NB4 (cell line): ENCODE data around the gene PRPSAP2.
"Not testable (repeated sequence)": the region's sequence is repeated elsewhere in the genome, so short reads cannot be mapped to it uniquely, and the experiment has no call there.

Experiments
- DNase-seq: peaks from one replicate; pipeline ENCODE4 v3.0.0; 2010; ENCODE audit warnings: low read depth
- H3K4me3 ChIP-seq: one replicate; pipeline ENCODE4 v1.5.1; 2011; ENCODE audit warnings: mild to moderate bottlenecking, low read depth, low read length, moderate library complexity
- MYC ChIP-seq: IDR thresholded peaks from 2 replicates; pipeline ENCODE4 v1.6.1; 2011; ENCODE audit warnings: low read depth, low read length
- POLR2A ChIP-seq: IDR thresholded peaks from 2 replicates; pipeline ENCODE4 v1.6.1; 2011; ENCODE audit warnings: mild to moderate bottlenecking; ENCODE audit not compliant: insufficient read length; ENCODE audit errors: extremely low read depth
- TF ChIP-seq, protein P1 (sequence below): IDR thresholded peaks from one replicate; pipeline ENCODE4 v1.5.1; 2012; ENCODE audit warnings: low read depth, low read length
- TF ChIP-seq, protein P2 (sequence below): IDR thresholded peaks from 2 replicates; pipeline ENCODE4 v1.6.1; 2011; ENCODE audit warnings: low read depth, low read length

PRPSAP2 gene

DNA sequence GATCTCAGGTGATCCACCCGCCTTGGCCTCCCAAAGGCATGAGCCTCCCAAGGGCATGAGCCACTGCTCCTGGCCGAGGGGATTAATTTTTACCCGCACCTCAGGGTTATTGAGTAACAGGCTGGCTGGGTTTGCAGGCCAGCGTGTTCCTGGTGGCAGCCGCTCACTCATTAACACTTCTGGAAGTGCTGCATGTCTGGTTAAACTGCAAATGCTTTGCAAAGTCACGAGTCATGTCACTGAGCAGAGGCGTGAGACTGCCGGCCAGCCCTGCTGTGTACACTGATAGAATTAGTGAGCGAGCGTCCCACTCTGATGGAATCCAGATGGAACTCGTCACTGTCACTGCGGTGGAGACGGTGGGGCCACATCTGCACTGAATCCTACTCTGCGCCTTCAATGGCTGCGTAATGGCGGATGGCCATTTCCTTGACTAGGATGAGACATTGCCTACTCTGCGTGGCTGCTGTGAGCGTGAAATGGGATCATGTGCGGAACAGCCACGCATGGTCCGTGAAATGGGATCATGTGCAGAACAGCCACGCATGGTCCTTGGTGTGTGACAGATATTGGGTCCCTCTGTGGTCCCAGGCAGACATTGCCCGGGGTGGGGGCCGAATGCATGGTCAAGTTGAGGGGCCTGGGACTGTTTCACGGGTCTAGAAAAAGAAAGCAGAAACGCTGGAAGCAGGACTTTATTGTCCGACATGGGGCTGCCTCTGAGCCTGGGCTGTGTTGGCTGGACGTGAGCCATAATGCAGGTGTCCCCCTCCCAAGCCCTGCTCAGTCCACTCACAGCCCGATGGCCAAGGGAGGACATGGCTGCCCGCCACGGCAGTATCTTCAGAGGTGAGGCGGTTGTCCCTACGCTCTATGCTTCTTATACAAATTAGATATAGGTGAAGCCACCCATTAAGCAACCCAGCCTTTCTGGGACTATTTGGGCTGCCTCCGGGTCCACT is 93.3 kb downstream of the PRPSAP2 start:
- no peak overlapping the region for H3K4me3 ChIP-seq
- DNase-seq: peak; percentile 32
- TF ChIP-seq POLR2A (no peak), MYC (no peak)
- TF ChIP-seq, protein P1, sequence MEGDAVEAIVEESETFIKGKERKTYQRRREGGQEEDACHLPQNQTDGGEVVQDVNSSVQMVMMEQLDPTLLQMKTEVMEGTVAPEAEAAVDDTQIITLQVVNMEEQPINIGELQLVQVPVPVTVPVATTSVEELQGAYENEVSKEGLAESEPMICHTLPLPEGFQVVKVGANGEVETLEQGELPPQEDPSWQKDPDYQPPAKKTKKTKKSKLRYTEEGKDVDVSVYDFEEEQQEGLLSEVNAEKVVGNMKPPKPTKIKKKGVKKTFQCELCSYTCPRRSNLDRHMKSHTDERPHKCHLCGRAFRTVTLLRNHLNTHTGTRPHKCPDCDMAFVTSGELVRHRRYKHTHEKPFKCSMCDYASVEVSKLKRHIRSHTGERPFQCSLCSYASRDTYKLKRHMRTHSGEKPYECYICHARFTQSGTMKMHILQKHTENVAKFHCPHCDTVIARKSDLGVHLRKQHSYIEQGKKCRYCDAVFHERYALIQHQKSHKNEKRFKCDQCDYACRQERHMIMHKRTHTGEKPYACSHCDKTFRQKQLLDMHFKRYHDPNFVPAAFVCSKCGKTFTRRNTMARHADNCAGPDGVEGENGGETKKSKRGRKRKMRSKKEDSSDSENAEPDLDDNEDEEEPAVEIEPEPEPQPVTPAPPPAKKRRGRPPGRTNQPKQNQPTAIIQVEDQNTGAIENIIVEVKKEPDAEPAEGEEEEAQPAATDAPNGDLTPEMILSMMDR: no peak
- TF ChIP-seq, protein P2, sequence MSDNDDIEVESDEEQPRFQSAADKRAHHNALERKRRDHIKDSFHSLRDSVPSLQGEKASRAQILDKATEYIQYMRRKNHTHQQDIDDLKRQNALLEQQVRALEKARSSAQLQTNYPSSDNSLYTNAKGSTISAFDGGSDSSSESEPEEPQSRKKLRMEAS: no peak

DNA sequence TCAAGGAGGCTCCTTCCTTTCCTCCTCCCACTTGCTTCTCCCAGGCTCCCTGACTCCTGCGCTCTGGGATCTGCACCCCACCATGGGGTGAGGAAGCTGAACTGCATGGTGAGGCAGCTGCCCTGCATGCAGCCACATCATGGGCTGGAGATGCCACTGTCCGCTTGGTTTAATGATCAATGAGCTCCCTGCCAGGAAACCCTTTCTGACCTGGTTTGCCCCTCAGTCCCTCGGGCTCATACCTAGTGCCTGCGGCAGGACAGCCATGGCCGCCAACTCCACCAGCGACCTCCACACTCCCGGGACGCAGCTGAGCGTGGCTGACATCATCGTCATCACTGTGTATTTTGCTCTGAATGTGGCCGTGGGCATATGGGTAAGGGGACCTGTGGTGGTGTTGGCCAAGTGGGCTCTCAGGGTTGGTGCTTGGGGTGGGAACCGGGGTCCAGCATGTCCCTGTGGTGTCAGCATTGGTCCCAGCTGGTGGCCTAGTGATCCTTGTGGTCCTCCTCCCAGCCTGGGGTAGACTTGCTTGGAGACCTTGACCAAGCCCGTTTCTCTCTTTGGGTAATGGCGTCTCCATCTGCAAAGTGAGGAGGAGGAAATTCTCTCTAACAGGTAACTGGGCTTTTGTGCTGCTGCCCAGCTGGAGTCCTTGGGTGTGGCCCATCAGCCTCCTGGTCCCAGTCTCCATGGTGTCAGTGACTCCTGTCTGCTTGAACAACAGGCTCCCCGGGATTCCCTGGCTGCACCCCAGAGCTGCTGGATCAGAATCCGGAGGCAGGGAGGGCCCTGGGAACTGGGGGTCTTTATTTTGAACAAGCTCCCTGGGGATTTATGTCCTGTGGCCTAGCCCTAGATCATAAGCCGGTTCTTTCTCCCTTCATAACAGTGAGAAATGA is 94.3 kb downstream of the PRPSAP2 start, which contains the start of gene SLC5A10:
TSS of gene SLC5A10 (plus strand) at position 225 of the 902 bp plus-strand sequence. CDS start at position 266, 41 bp downstream.
- DNase-seq: no peak
- TF ChIP-seq, protein P2: no peak
- TF ChIP-seq POLR2A (no peak), MYC (no peak)
- TF ChIP-seq, protein P1: no peak
- no peak within 1 kb of the TSS for H3K4me3 ChIP-seq

DNA sequence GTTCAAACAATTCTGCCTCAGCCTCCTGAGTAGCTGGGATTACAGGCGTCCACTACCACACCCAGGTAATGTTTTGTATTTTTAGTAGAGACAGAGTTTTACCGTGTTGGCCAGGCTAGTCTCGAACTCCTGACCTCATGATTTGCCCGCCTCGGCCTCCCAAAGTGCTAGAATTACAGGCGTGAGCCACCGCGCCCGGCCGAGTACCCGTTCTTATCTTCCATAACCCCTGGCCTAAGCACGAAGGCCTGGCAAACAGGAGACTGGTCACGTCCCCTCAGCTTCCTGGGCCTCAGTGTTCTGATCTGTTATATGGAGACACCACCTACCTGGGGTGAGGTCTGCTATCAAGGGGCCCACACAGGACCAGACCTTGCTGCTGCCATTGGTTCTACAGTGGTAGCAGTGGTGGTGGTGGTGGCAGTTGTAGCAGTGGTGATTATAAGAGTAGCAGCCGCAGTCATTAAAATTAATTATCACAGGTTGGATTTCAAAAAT is 95.3 kb downstream of the PRPSAP2 start:
- DNase-seq: no peak
- TF ChIP-seq, protein P2: no peak
- TF ChIP-seq, protein P1: no peak
- no peak overlapping the region for H3K4me3 ChIP-seq

DNA sequence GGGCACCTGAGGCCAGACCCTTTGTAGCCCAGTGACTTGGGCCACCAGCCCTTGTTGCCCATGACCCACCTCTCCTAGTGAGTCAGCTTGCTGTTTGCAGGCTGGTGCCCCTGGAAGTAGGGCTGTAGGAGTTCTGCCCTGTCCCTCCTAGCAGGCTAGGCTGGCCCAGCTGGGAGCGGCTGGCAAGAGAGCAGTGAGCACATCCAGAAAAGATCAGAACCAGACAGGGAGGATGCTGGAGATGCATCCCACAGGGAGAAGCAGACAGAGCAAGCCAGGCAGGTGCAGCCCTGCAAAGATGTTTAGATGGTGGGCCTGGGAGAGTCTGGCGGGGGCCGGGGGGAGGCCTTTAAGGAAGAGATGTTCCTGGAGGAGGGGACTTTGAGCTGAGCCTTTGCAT is 96.4 kb downstream of the PRPSAP2 start:
- TF ChIP-seq, protein P2: no peak
- TF ChIP-seq POLR2A: no peak
- TF ChIP-seq, protein P1: no peak
- TF ChIP-seq MYC: no peak
- DNase-seq: no peak
- H3K4me3 ChIP-seq: no peak overlapping the region

DNA sequence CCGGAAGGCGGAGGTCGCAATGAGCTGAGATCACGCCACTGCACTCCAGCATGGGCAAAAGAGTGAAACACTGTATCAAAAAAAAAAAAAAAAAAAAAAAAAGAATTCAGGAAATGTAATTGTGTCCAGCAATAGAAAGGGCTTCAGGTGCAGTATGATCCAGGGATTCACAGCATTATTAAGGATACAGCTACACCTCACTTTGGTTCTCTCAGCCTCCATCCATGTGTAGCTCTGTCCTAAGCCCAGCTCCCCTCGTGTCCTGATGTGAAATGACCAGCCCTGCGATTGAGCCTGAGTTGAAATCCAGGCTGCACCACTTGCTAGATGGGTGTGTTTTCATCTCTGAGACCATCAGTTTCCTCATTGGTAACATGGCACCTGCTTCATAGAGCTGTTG is 97.1 kb downstream of the PRPSAP2 start:
- TF ChIP-seq POLR2A (no peak), MYC (no peak)
- TF ChIP-seq, protein P2: no peak
- TF ChIP-seq, protein P1: no peak
- no peak overlapping the region for H3K4me3 ChIP-seq
- no peak for DNase-seq

DNA sequence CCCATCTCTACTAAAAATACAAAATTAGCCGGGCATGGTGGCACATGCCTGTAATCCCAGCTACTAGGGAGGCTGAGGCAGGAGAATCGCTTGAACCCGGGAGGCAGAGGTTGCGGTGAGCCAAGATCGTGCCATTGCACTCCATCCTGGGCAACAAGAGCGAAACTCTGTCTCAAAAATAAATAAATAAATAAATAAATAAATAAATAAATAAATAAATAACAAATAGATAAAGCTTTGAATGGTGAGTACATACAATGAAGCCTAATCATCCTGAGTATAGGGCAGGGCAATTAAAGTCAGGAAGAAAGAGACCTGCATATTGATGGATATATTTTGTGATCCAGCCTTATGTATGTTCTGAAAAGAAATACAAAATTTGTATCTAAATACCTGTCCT is 98.1 kb downstream of the PRPSAP2 start:
- not testable (repeated sequence) for DNase-seq, H3K4me3 ChIP-seq
